Measurements from ENCODE around the gene SLC38A1. TPM values are rescaled to one million over a fixed set of nuclear protein-coding genes. Genes with fewer than 3 reads are reported as not detected.

SLC38A1 gene
- total and polyA plus RNA-seq, 10 donors: 26.9 to 142 (median 92.6) TPM

DNA sequence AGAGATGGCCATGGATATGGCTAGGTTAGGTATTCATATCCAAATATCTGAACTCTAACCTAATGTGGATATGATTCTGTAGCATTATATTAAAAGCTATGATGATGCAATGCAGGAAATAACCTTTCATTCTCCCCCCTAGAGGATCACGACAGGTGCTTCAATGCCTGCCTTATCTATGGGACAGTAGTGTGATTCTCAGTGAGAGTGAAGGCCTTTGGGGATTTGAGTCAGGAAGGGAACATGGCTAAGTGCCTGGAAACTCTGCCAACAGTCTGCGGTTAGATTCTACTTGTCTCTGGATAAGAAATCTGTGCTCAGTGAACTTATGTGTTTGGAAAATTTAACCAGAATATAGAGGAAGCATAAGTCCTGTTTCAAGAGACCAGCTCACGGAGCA lies 81.8 kb downstream of the SLC38A1 start:
- no peak for DNase-seq

DNA sequence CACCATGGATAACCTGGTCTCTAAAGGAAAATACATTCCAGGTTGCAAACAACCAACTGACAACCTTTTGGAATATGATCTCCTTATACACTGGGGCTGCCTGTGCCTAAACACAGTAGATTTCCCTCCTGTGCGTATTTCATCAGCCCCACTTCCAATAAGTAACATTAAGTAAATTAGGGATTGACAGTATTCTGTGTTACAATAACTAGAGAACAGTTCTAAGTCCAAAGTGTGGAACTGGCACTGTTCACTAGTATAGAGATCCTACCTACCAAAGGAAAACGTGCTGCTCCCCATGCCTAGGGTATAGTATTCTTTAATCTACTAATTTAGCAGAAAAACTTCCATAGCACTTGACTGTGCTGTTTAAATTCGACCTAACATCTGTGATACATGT lies 82.8 kb downstream of the SLC38A1 start:
- Histone ChIP-seq H3K27me3 (replicated peaks in 1 of 7) (no peaks in the 10 kb centered on the region), H3K9me3 (peaks cover 0 to 1% (median 0%) of the 10 kb centered on the region in 8 donors), H3K4me1 (peaks cover 0 to 50% (median 7%) of the 10 kb centered on the region in 6 donors), H3K4me3 (no peak overlapping the region), H3K27ac (peak overlapping the region in 1 of 8 donors; percentile 57), H3K36me3 (peaks cover 0 to 20% (median 0%) of the 10 kb centered on the region in 6 donors)
- no peak for DNase-seq
- WGBS, 5 donors: 86 to 95% (median 94%) methylated on average over 3 of the region's 3 CpGs
- TF ChIP-seq POLR2A (IDR thresholded peaks at IDR 0.05) (no peak), POLR2AphosphoS5 (IDR thresholded peaks at IDR 0.05) (no peak)
- TF ChIP-seq, protein P1, sequence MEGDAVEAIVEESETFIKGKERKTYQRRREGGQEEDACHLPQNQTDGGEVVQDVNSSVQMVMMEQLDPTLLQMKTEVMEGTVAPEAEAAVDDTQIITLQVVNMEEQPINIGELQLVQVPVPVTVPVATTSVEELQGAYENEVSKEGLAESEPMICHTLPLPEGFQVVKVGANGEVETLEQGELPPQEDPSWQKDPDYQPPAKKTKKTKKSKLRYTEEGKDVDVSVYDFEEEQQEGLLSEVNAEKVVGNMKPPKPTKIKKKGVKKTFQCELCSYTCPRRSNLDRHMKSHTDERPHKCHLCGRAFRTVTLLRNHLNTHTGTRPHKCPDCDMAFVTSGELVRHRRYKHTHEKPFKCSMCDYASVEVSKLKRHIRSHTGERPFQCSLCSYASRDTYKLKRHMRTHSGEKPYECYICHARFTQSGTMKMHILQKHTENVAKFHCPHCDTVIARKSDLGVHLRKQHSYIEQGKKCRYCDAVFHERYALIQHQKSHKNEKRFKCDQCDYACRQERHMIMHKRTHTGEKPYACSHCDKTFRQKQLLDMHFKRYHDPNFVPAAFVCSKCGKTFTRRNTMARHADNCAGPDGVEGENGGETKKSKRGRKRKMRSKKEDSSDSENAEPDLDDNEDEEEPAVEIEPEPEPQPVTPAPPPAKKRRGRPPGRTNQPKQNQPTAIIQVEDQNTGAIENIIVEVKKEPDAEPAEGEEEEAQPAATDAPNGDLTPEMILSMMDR (IDR thresholded peaks at IDR 0.05 in 8 of 11, conservative IDR thresholded peaks at IDR 0.05 in 3 of 11): no peak
- intact Hi-C loops (cut with DNase I; ENCODE audit: low total_unique reads): no loop called here

More for the DNA sequence above, 81.8 kb downstream of the SLC38A1 start:
- peaks cover 0 to 20% (median 0%) of the 10 kb centered on the region in 6 donors for H3K36me3 ChIP-seq
- H3K27me3 ChIP-seq (replicated peaks in 1 of 7): no peaks in the 10 kb centered on the region
- intact Hi-C loops (cut with DNase I; ENCODE audit: low total_unique reads): no loop called here
- TF ChIP-seq, protein P1 (IDR thresholded peaks at IDR 0.05 in 8 of 11, conservative IDR thresholded peaks at IDR 0.05 in 3 of 11): no peak
- TF ChIP-seq POLR2A (IDR thresholded peaks at IDR 0.05) (no peak), POLR2AphosphoS5 (IDR thresholded peaks at IDR 0.05) (no peak)
- peaks cover 0 to 4% (median 0%) of the 10 kb centered on the region in 8 donors for H3K9me3 ChIP-seq
- peaks cover 0 to 42% (median 6%) of the 10 kb centered on the region in 6 donors for H3K4me1 ChIP-seq
- H3K4me3 ChIP-seq: no peak overlapping the region
- WGBS, 5 donors: 49 to 73% (median 63%) methylated on average over 3 of the region's 3 CpGs
- H3K27ac ChIP-seq: peak overlapping the region in 1 of 8 donors; percentile 18

- H3K4me3 ChIP-seq: no peak overlapping the region
- peaks cover 0 to 20% (median 0%) of the 10 kb centered on the region in 6 donors for H3K36me3 ChIP-seq
- H3K27me3 ChIP-seq (replicated peaks in 1 of 7): no peaks in the 10 kb centered on the region
- no peak for DNase-seq
- H3K4me1 ChIP-seq: peaks cover 0 to 54% (median 9%) of the 10 kb centered on the region in 6 donors
- TF ChIP-seq, protein P1 (IDR thresholded peaks at IDR 0.05 in 8 of 11, conservative IDR thresholded peaks at IDR 0.05 in 3 of 11): no peak
- TF ChIP-seq POLR2AphosphoS5 (IDR thresholded peaks at IDR 0.05): no peak
- no peak for TF ChIP-seq POLR2A (IDR thresholded peaks at IDR 0.05)
- peak overlapping the region in 1 of 8 donors; percentile 57 for H3K27ac ChIP-seq
- WGBS, 5 donors: 84 to 97% (median 90%) methylated on average over 3 of the region's 3 CpGs
- intact Hi-C loops (cut with DNase I; ENCODE audit: low total_unique reads): no loop called here
- no peaks in the 10 kb centered on the region for H3K9me3 ChIP-seq
Observed at GRCh38 chr12:46185686-46186085, 83.2 kb downstream of the SLC38A1 start.

DNA sequence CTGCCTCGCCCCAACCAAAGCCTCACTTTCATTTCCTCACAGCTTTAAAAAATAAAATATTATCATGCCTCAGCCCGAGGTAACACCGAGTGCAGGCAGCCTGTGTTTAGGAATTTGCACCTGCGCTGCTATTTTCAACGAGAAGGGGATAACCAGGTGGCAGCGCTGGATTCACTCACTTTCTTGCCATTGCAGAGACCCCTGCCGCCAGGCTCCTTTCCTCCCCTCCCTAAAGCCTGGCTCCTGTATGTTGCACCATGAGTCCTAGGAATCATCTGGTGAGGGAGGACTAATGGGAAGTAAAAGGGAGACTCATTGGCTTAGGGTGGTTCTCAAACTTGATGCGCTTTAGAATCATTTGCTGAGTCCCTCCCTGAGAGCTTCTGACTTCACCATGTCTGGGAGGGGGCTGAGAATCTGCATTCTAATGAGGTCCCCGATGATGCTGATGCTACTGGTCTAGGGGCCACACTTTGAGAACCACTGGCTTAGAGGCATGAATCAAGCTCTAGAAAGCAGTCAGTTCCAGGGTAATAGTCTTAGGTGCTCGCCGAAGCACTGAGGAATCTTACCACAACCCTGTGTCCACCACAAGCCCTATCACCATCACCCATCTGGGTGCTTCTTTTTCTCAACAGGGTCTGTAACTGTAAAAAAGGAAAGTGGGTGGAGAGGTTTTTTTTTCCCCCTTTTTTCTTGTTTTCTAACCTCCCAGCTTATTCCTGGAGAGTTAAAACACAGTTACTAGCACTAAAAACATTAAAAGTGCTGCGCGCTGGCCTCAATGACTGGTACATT lies 83.8 kb downstream of the SLC38A1 start:
- intact Hi-C loops (cut with DNase I; ENCODE audit: low total_unique reads): no loop called here
- H3K4me1 ChIP-seq: peaks cover 0 to 60% (median 16%) of the 10 kb centered on the region in 6 donors
- H3K27ac ChIP-seq: peak overlapping the region in 2 of 8 donors; percentile 14 to 57
- no peaks in the 10 kb centered on the region for H3K27me3 ChIP-seq (replicated peaks in 1 of 7)
- WGBS, 5 donors: 81 to 88% (median 86%) methylated on average over 13 of the region's 13 CpGs
- peaks cover 0 to 20% (median 0%) of the 10 kb centered on the region in 6 donors for H3K36me3 ChIP-seq
- H3K4me3 ChIP-seq: no peak overlapping the region
- no peak for DNase-seq
- no peaks in the 10 kb centered on the region for H3K9me3 ChIP-seq
- TF ChIP-seq, protein P1 (IDR thresholded peaks at IDR 0.05 in 8 of 11, conservative IDR thresholded peaks at IDR 0.05 in 3 of 11): no peak
- TF ChIP-seq POLR2AphosphoS5 (IDR thresholded peaks at IDR 0.05) (no peak), POLR2A (IDR thresholded peaks at IDR 0.05) (no peak)
